Fibroblast of lung (primary cell): ENCODE measurements around the gene OGN. TPM values are rescaled to one million over a fixed set of nuclear protein-coding genes. Genes with fewer than 3 reads are reported as not detected.

Experiments
- DNase-seq, 2 donors: peaks; one replicate each; pipeline versions ENCODE4 v3.0.0 to v3.0.0-alpha.2; 2010; ENCODE audit warnings: low read depth in 2 of 2
- H2AFZ ChIP-seq: 2 replicates; pipeline ENCODE4 v1.5.1; 2012; ENCODE audit warnings: low read length, control low read depth, inconsistent platforms
- H3K27ac ChIP-seq: 2 replicates; pipeline ENCODE4 v1.5.1; 2011; ENCODE audit warnings: low read length, control low read depth; ENCODE audit not compliant: insufficient read depth
- H3K27me3 ChIP-seq: 2 replicates; pipeline ENCODE4 v1.5.1; 2011; ENCODE audit warnings: mild to moderate bottlenecking, low read length; ENCODE audit not compliant: control insufficient read depth, insufficient read depth
- H3K36me3 ChIP-seq: 2 replicates; pipeline ENCODE4 v1.5.1; 2011; ENCODE audit warnings: low read length; ENCODE audit not compliant: control insufficient read depth, insufficient read depth
- H3K4me1 ChIP-seq: 2 replicates; pipeline ENCODE4 v1.5.1; 2011; ENCODE audit warnings: low read length; ENCODE audit not compliant: control insufficient read depth, insufficient read depth; ENCODE audit errors: extremely low read depth
- H3K4me2 ChIP-seq: 2 replicates; pipeline ENCODE4 v1.5.1; 2011; ENCODE audit warnings: low read length, control low read depth; ENCODE audit not compliant: insufficient read depth; ENCODE audit errors: extremely low read depth
- H3K4me3 ChIP-seq, 4 experiments: fragments of 200-600 bp in 1 of 4; sonication (generic) in 1 of 4; replicated peaks in 1 of 4; 2 replicates each; pipeline ENCODE4 v1.5.1; 2011 to 2016; ENCODE audit warnings: low read length in 4 of 4, low read depth in 3 of 4, mild to moderate bottlenecking in 3 of 4, control low read depth in 2 of 4, inconsistent platforms in 1 of 4, mixed read lengths in 1 of 4; ENCODE audit not compliant: insufficient read depth in 1 of 4; ENCODE audit errors: control extremely low read depth in 1 of 4
- H3K79me2 ChIP-seq: 2 replicates; pipeline ENCODE4 v1.5.1; 2012; ENCODE audit warnings: mild to moderate bottlenecking, low read length, inconsistent platforms; ENCODE audit not compliant: control insufficient read depth, insufficient read depth
- H3K9ac ChIP-seq: 2 replicates; pipeline ENCODE4 v1.5.1; 2011; ENCODE audit warnings: mild to moderate bottlenecking, low read length, control low read depth; ENCODE audit not compliant: insufficient read depth
- H3K9me3 ChIP-seq: 2 replicates; pipeline ENCODE4 v1.5.1; 2012; ENCODE audit warnings: low read depth, low read length; ENCODE audit not compliant: control insufficient read depth, insufficient read depth
- H4K20me1 ChIP-seq: 2 replicates; pipeline ENCODE4 v1.5.1; 2011; ENCODE audit warnings: low read length; ENCODE audit not compliant: control insufficient read depth, insufficient read depth; ENCODE audit errors: extremely low read depth
- EZH2 ChIP-seq: IDR thresholded peaks from 2 replicates; pipeline ENCODE4 v1.5.1; 2012; ENCODE audit warnings: low read length, control low read depth, mild to moderate bottlenecking; ENCODE audit errors: missing control alignments
- polyA plus RNA-seq, 2 donors: library from polyadenylated mRNA; depleted of rRNA in 1 of 2; stranded (reverse) in 1 of 2; unstranded in 1 of 2; fragments of >200 nt; gene quantifications; 2 replicates each; pipeline ENCODE4 v1.2.1, GENCODE V29; 2011 to 2012; ENCODE audit warnings: missing spikeins in 1 of 2
- total RNA-seq: library from RNA; depleted of rRNA; stranded (reverse); fragments of >200 nt; gene quantifications from 2 replicates; pipeline ENCODE4 v1.2.1, GENCODE V29; 2014
- TF ChIP-seq, protein P1 (sequence below), 2 donors: IDR thresholded peaks in 1 of 2; conservative IDR thresholded peaks in 1 of 2; 1 replicate in 1 of 2; 2 replicates in 1 of 2; pipeline ENCODE4 v1.5.1; 2011 to 2012; ENCODE audit warnings: low read length in 2 of 2, control low read depth in 1 of 2, inconsistent platforms in 1 of 2, low read depth in 1 of 2, mild to moderate bottlenecking in 1 of 2

OGN gene
- total and polyA plus RNA-seq, 2 donors (not counting 1 experiment from before 2014, with no cell fraction given) = 1.2 to 1.3 TPM

DNA sequence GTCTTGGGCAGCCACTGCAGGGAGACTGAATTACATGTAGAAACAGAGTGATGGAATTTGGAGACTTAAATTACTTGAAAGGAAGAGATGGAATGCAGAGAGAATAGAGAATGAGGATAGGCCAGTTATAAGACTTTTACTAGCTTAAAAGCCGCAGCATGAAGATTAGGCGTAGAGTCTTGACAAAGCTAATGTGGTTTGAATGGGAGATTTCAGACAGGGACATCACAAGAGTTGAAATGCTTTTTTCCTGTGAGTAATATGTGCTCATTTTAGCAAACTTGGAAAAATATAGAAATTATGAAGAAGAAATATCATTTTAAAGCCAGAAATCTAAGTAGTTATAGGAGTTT, 71.1 kb downstream of the OGN start:
- no peak overlapping the region for H3K9ac ChIP-seq
- H3K4me2 ChIP-seq = no peak overlapping the region
- H3K27me3 ChIP-seq = no peaks in the 10 kb centered on the region
- no peaks in the 10 kb centered on the region for H4K20me1 ChIP-seq
- no peaks in the 10 kb centered on the region for H3K9me3 ChIP-seq
- H3K36me3 ChIP-seq = no peaks in the 10 kb centered on the region
- no peak overlapping the region for H2AFZ ChIP-seq
- H3K27ac ChIP-seq = no peak overlapping the region
- TF ChIP-seq EZH2 = no peak
- TF ChIP-seq, protein P1, sequence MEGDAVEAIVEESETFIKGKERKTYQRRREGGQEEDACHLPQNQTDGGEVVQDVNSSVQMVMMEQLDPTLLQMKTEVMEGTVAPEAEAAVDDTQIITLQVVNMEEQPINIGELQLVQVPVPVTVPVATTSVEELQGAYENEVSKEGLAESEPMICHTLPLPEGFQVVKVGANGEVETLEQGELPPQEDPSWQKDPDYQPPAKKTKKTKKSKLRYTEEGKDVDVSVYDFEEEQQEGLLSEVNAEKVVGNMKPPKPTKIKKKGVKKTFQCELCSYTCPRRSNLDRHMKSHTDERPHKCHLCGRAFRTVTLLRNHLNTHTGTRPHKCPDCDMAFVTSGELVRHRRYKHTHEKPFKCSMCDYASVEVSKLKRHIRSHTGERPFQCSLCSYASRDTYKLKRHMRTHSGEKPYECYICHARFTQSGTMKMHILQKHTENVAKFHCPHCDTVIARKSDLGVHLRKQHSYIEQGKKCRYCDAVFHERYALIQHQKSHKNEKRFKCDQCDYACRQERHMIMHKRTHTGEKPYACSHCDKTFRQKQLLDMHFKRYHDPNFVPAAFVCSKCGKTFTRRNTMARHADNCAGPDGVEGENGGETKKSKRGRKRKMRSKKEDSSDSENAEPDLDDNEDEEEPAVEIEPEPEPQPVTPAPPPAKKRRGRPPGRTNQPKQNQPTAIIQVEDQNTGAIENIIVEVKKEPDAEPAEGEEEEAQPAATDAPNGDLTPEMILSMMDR (conservative IDR thresholded peaks at IDR 0.05 in 1 of 2, IDR thresholded peaks at IDR 0.05 in 1 of 2; ENCODE audit: low read depth in 1 of 2, low read length in 2 of 2) = no peak
- H3K4me3 ChIP-seq = no peak overlapping the region
- DNase-seq = no peak
- H3K4me1 ChIP-seq = no peaks in the 10 kb centered on the region
- no peaks in the 10 kb centered on the region for H3K79me2 ChIP-seq

Other genes starting within 250 kb of the OGN start
- gene IARS1, start 110.9 kb downstream of the OGN start, total RNA-seq = 538 and 595 TPM in 2 replicates
- gene IARS1, start 110.9 kb downstream of the OGN start, polyA plus RNA-seq = 88.4 and 100 TPM in 2 replicates
- 27.2 and 28.6 TPM in 2 replicates for gene NOL8, start 79.2 kb downstream of the OGN start, total RNA-seq
- 20.0 and 20.5 TPM in 2 replicates for gene NOL8, start 79.2 kb downstream of the OGN start, polyA plus RNA-seq
- 1.0 and 1.7 TPM in 2 replicates for gene CENPP, start 78.6 kb downstream of the OGN start, total RNA-seq
- gene CENPP, start 78.6 kb downstream of the OGN start, polyA plus RNA-seq = 2.4 and 6.9 TPM in 2 replicates
- under 0.01 and 0.17 TPM in 2 replicates for gene OMD, start 19.9 kb upstream of the OGN start, total RNA-seq
- gene OMD, start 19.9 kb upstream of the OGN start, polyA plus RNA-seq = 0.07 TPM in 2 replicates
- gene ASPN, start 77.9 kb upstream of the OGN start, total RNA-seq = 10.4 and 10.5 TPM in 2 replicates
- gene ASPN, start 77.9 kb upstream of the OGN start, polyA plus RNA-seq = 4.1 and 5.5 TPM in 2 replicates
- 6.8 and 10.0 TPM in 2 replicates for gene ECM2, start 131.4 kb upstream of the OGN start, total RNA-seq
- 2.3 and 17.2 TPM in 2 replicates for gene ECM2, start 131.4 kb upstream of the OGN start, polyA plus RNA-seq